Spleen (tissue), 11 donors: ENCODE data around the gene WDR20. TPM values are rescaled to one million over a fixed set of nuclear protein-coding genes. Genes with fewer than 3 reads are reported as not detected.

Source experiments
- DNase-seq: peaks from one replicate; pipeline ENCODE4 v3.0.0-alpha.2; 2020
- H3K27ac ChIP-seq, 8 donors: fragments of 200-600 bp; sonication (generic) in 7 of 8; 1 replicate in 4 of 8; 2 replicates in 4 of 8; pipeline versions ENCODE4 v1.5.0 to v1.8.0; 2016 to 2021; ENCODE audit warnings: inconsistent platforms in 4 of 8, mild to moderate bottlenecking in 4 of 8, moderate library complexity in 1 of 8
- H3K27me3 ChIP-seq, 7 donors: fragments of 200-600 bp; sonication (generic) in 6 of 7; replicated peaks in 1 of 7; 1 replicate in 4 of 7; 2 replicates in 3 of 7; pipeline versions ENCODE4 v1.5.0 to v1.8.0; 2016 to 2021; ENCODE audit warnings: inconsistent platforms in 3 of 7, mild to moderate bottlenecking in 1 of 7
- H3K36me3 ChIP-seq, 6 donors: fragments of 200-600 bp; sonication (generic) in 5 of 6; 1 replicate in 4 of 6; 2 replicates in 2 of 6; pipeline versions ENCODE4 v1.5.0 to v1.8.0; 2016 to 2021; ENCODE audit warnings: inconsistent platforms in 2 of 6
- H3K4me1 ChIP-seq, 6 donors: fragments of 200-600 bp; sonication (generic) in 5 of 6; 1 replicate in 3 of 6; 2 replicates in 3 of 6; pipeline versions ENCODE4 v1.5.0 to v1.8.0; 2016 to 2021; ENCODE audit warnings: inconsistent platforms in 3 of 6
- H3K4me3 ChIP-seq, 8 donors: fragments of 200-600 bp; sonication (generic) in 7 of 8; 1 replicate in 4 of 8; 2 replicates in 4 of 8; pipeline versions ENCODE4 v1.5.0 to v1.8.0; 2016 to 2021; ENCODE audit warnings: inconsistent platforms in 4 of 8, mild to moderate bottlenecking in 4 of 8, moderate library complexity in 2 of 8
- H3K9me3 ChIP-seq, 8 donors: fragments of 200-600 bp; sonication (generic) in 7 of 8; 1 replicate in 4 of 8; 2 replicates in 4 of 8; pipeline versions ENCODE4 v1.5.0 to v1.8.0; 2016 to 2021; ENCODE audit warnings: inconsistent platforms in 4 of 8
- CTCF ChIP-seq, 11 experiments: fragments of 200-600 bp in 7 of 11; fragments of 450-650 bp in 4 of 11; sonication (generic) in 4 of 11; IDR thresholded peaks in 8 of 11; conservative IDR thresholded peaks in 3 of 11; 1 replicate in 7 of 11; 2 replicates in 4 of 11; pipeline versions ENCODE4 v1.4.0 to v1.8.0; 2016 to 2021; ENCODE audit warnings: antibody characterized with exemption in 11 of 11, inconsistent platforms in 4 of 11, mild to moderate bottlenecking in 1 of 11
- POLR2A ChIP-seq, 3 donors: fragments of 450-650 bp; IDR thresholded peaks; one replicate each; pipeline ENCODE4 v1.5.1; 2017; ENCODE audit warnings: antibody characterized with exemption in 3 of 3, mild to moderate bottlenecking in 1 of 3
- POLR2AphosphoS5 ChIP-seq, 3 donors: sonication (generic); formaldehyde crosslinking; IDR thresholded peaks; one replicate each; pipeline ENCODE4 v1.5.1; 2017; ENCODE audit warnings: antibody characterized with exemption in 3 of 3
- WGBS, 5 donors: extraction: QIAGEN DNeasy Blood & Tissue Kit in 3 of 5; methylation state at CpG; one replicate each; pipeline versions ENCODE4 v1.1.5 to v1.1.7; 2013 to 2018; 5-methylcytosine and 5-hydroxymethylcytosine counted together
- intact Hi-C: fragments of 100-400 bp; cut with DNase I; formaldehyde crosslinking; loops from one replicate; pipeline ENCODE4 v1.15.0; 2023; ENCODE audit warnings: low total_unique reads
- polyA plus RNA-seq, 3 donors: library from polyadenylated mRNA; stranded (reverse); fragments of 200-250 nt; gene quantifications; one replicate each; pipeline ENCODE4 v1.2.1, GENCODE V29; 2013
- total RNA-seq, 7 donors: library from RNA; depleted of rRNA in 3 of 7; stranded (reverse); fragments of >200 nt in 3 of 7; fragmentation: NEBNext Ultra II Directional in 4 of 7; extraction: Animal tissue kit (Norgen Biotek cat#: 25700) in 4 of 7; gene quantifications; one replicate each; pipeline versions ENCODE4 v1.1.0 to v1.2.1, GENCODE V29; 2016 to 2021
- donor health status: healthy with polysubstance abuse.
- donor health status: DM: no; HTN: no; CAD: no; lungs with moderate emphysema.
- donor health status: DM: no; HTN: no; CAD: no.
- donor health status: Bipolar disorder and iron deficiency.
- donor health status: healthy.
- donor health status: DM: no; HTN: no; CAD: no.
- donor health status: DM: yes; HTN: yes; CAD: no.

The WDR20 gene
- total and polyA plus RNA-seq, 10 donors = 8.7 to 40.8 (median 28.2) TPM

- TF ChIP-seq CTCF (IDR thresholded peaks at IDR 0.05 in 8 of 11, conservative IDR thresholded peaks at IDR 0.05 in 3 of 11) (no peak), POLR2A (IDR thresholded peaks at IDR 0.05) (no peak), POLR2AphosphoS5 (IDR thresholded peaks at IDR 0.05) (no peak)
Observed at GRCh38 chr14:102255401-102256190, 115.9 kb downstream of the WDR20 start.

GRCh38 chr14:102256716-102257115 is 117.0 kb downstream of the WDR20 start:
- Histone ChIP-seq H3K27ac (no peak overlapping the region), H3K4me3 (no peak overlapping the region), H3K27me3 (no peaks in the 10 kb centered on the region), H3K9me3 (no peaks in the 10 kb centered on the region), H3K4me1 (no peaks in the 10 kb centered on the region), H3K36me3 (no peaks in the 10 kb centered on the region)
- TF ChIP-seq POLR2AphosphoS5 (IDR thresholded peaks at IDR 0.05) = no peak
- no peak for TF ChIP-seq POLR2A (IDR thresholded peaks at IDR 0.05)
- TF ChIP-seq CTCF (IDR thresholded peaks at IDR 0.05 in 8 of 11, conservative IDR thresholded peaks at IDR 0.05 in 3 of 11) = no peak
- no peak for DNase-seq
- 81 to 95% (median 89%) methylated on average over 9 of the region's 9 CpGs for WGBS, 5 donors
- intact Hi-C loops = no loop called here

More at GRCh38 chr14:102255401-102256190, 115.9 kb downstream of the WDR20 start:
- 74 to 84% (median 78%) methylated on average over 9 of the region's 9 CpGs for WGBS, 5 donors
- H3K4me3 ChIP-seq = no peak overlapping the region
- intact Hi-C loops = no loop called here
- H3K27ac ChIP-seq = no peak overlapping the region
- no peaks in the 10 kb centered on the region for H3K4me1 ChIP-seq
- H3K27me3 ChIP-seq = no peaks in the 10 kb centered on the region
- no peaks in the 10 kb centered on the region for H3K9me3 ChIP-seq
- DNase-seq = no peak
- no peaks in the 10 kb centered on the region for H3K36me3 ChIP-seq

- Histone ChIP-seq H3K27ac (no peak overlapping the region), H3K27me3 (no peaks in the 10 kb centered on the region), H3K4me1 (no peaks in the 10 kb centered on the region), H3K9me3 (no peaks in the 10 kb centered on the region), H3K36me3 (no peaks in the 10 kb centered on the region), H3K4me3 (no peak overlapping the region)
- DNase-seq = no peak
- 86 to 95% (median 93%) methylated on average over 6 of the region's 6 CpGs for WGBS, 5 donors
- intact Hi-C loops = no loop called here
- TF ChIP-seq CTCF (IDR thresholded peaks at IDR 0.05 in 8 of 11, conservative IDR thresholded peaks at IDR 0.05 in 3 of 11) (no peak), POLR2AphosphoS5 (IDR thresholded peaks at IDR 0.05) (no peak), POLR2A (IDR thresholded peaks at IDR 0.05) (no peak)
Observed at GRCh38 chr14:102258136-102258535, 118.4 kb downstream of the WDR20 start.

Other genes starting within 250 kb of the WDR20 start
- gene DYNC1H1, start 175.3 kb upstream of the WDR20 start, total RNA-seq = 100 to 1,000 TPM; 270 to 446 (median 403) TPM
- 10 to 100 TPM; 65.9 to 85.8 (median 70.5) TPM for gene DYNC1H1, start 175.3 kb upstream of the WDR20 start, polyA plus RNA-seq
- 100 to 1,000 TPM; 162 to 395 (median 240) TPM for gene HSP90AA1, start 52.9 kb upstream of the WDR20 start, total RNA-seq
- 100 to 1,000 TPM in 2 of 3 donors, 10 to 100 TPM in 1; 98.3 to 178 (median 139) TPM for gene HSP90AA1, start 52.9 kb upstream of the WDR20 start, polyA plus RNA-seq
- 10 to 100 TPM in 4 of 7 donors, 1 to 10 TPM in 3; 4.7 to 12.2 (median 10.2) TPM for gene MOK, start 165.3 kb downstream of the WDR20 start, total RNA-seq
- gene MOK, start 165.3 kb downstream of the WDR20 start, polyA plus RNA-seq = 10 to 100 TPM in 1 of 3 donors, 1 to 10 TPM in 2; 4.1 to 11.7 (median 9.6) TPM
- gene ZNF839, start 179.8 kb downstream of the WDR20 start, total RNA-seq = 10 to 100 TPM; 12.9 to 22.5 (median 17.2) TPM
- 10 to 100 TPM; 10.3 to 28.5 (median 18.6) TPM for gene ZNF839, start 179.8 kb downstream of the WDR20 start, polyA plus RNA-seq
- gene CINP, start 223.0 kb downstream of the WDR20 start, total RNA-seq = 10 to 100 TPM; 22.8 to 39.5 (median 29.3) TPM
- 10 to 100 TPM; 23.9 to 35.2 (median 28.8) TPM for gene CINP, start 223.0 kb downstream of the WDR20 start, polyA plus RNA-seq
- gene TECPR2, start 223.0 kb downstream of the WDR20 start, total RNA-seq = 10 to 100 TPM; 23.7 to 46.6 (median 30.3) TPM
- 1 to 10 TPM; 1.1 to 5.0 (median 1.2) TPM for gene TECPR2, start 223.0 kb downstream of the WDR20 start, polyA plus RNA-seq